Measurements from ENCODE around the gene BCL11B. TPM values are rescaled to one million over a fixed set of nuclear protein-coding genes. Genes with fewer than 3 reads are reported as not detected.

Gene BCL11B
- total and polyA plus RNA-seq, 2 donors (not counting 1 experiment from before 2014, with no cell fraction given), result 0.33 to 0.42 TPM

- Mint-ChIP-seq H3K27me3 (no peaks in the 10 kb centered on the region), H3K27ac (no peak overlapping the region), H3K9me3 (ENCODE audit: insufficient read depth) (peaks cover 2% of the 10 kb centered on the region), H3K4me1 (no peaks in the 10 kb centered on the region), H3K4me3 (no peak overlapping the region)
- H4K20me1 ChIP-seq (ENCODE audit: control insufficient read depth, insufficient read depth, low read length, poor library complexity, severe bottlenecking), result no peaks in the 10 kb centered on the region
- peaks cover 0 to 40% (median 0%) of the 10 kb centered on the region in 3 donors for H3K9me3 ChIP-seq (ENCODE audit: control extremely low read depth in 1 of 3, control insufficient read depth in 2 of 3, insufficient read depth in 1 of 3, low read length in 2 of 3)
- intact Hi-C loops (cut with micrococcal nuclease), result no loop called here
- no peak overlapping the region for H3K27ac ChIP-seq (ENCODE audit: low read length in 2 of 2)
- no peak overlapping the region for H3K4me2 ChIP-seq (replicated peaks; ENCODE audit: low read depth, low read length, poor library complexity, severe bottlenecking)
- no peak overlapping the region for H3K4me3 ChIP-seq (ENCODE audit: control extremely low read depth in 1 of 5, extremely low read depth in 1 of 5, insufficient read depth in 1 of 5, low read depth in 2 of 5, low read length in 4 of 5)
- H2AFZ ChIP-seq (ENCODE audit: insufficient read depth, low read depth, low read length, poor library complexity, severe bottlenecking), result no peak overlapping the region
- no peak for TF ChIP-seq EZH2 (IDR thresholded peaks at IDR 0.05; ENCODE audit: borderline replicate concordance, insufficient read depth, low read depth, low read length, poor library complexity, severe bottlenecking)
- no peak for TF ChIP-seq CTCF (IDR thresholded peaks at IDR 0.05)
- DNase-seq (no peak), ATAC-seq (ENCODE audit: low read depth) (no peak)
- no peaks in the 10 kb centered on the region for H3K4me1 ChIP-seq (ENCODE audit: control insufficient read depth in 2 of 2, insufficient read depth in 2 of 2, low read length in 2 of 2)
- no peaks in the 10 kb centered on the region for H3K79me2 ChIP-seq (ENCODE audit: control insufficient read depth, insufficient read depth, low read length)
- 67% methylated on average over 1 of the region's 4 CpGs for WGBS (ENCODE audit: insufficient coverage)
- ChIA-PET POLR2A (no interaction called here), CTCF (no interaction called here)
- H3K27me3 ChIP-seq (replicated peaks in 1 of 4; ENCODE audit: control extremely low read depth in 1 of 4, control insufficient read depth in 3 of 4, insufficient read depth in 4 of 4, low read length in 3 of 4), result no peaks in the 10 kb centered on the region
- H3K36me3 ChIP-seq (replicated peaks in 1 of 2; ENCODE audit: control extremely low read depth in 1 of 2, control insufficient read depth in 1 of 2, extremely low read depth in 1 of 2, insufficient read depth in 2 of 2, low read length in 1 of 2), result no peaks in the 10 kb centered on the region
- H3K9ac ChIP-seq (ENCODE audit: low read length), result no peak overlapping the region
Measured at GRCh38 chr14:99125616-99126431, 146.2 kb downstream of the BCL11B start.

- Histone ChIP-seq H3K4me1 (ENCODE audit: control insufficient read depth in 2 of 2, insufficient read depth in 2 of 2, low read length in 2 of 2) (no peaks in the 10 kb centered on the region), H3K9me3 (ENCODE audit: control extremely low read depth in 1 of 3, control insufficient read depth in 2 of 3, insufficient read depth in 1 of 3, low read length in 2 of 3) (peaks cover 0 to 40% (median 0%) of the 10 kb centered on the region in 3 donors), H3K27me3 (replicated peaks in 1 of 4; ENCODE audit: control extremely low read depth in 1 of 4, control insufficient read depth in 3 of 4, insufficient read depth in 4 of 4, low read length in 3 of 4) (no peaks in the 10 kb centered on the region), H3K27ac (ENCODE audit: low read length in 2 of 2) (no peak overlapping the region), H3K36me3 (replicated peaks in 1 of 2; ENCODE audit: control extremely low read depth in 1 of 2, control insufficient read depth in 1 of 2, extremely low read depth in 1 of 2, insufficient read depth in 2 of 2, low read length in 1 of 2) (no peaks in the 10 kb centered on the region), H3K79me2 (ENCODE audit: control insufficient read depth, insufficient read depth, low read length) (no peaks in the 10 kb centered on the region), H4K20me1 (ENCODE audit: control insufficient read depth, insufficient read depth, low read length, poor library complexity, severe bottlenecking) (no peaks in the 10 kb centered on the region), H3K4me3 (ENCODE audit: control extremely low read depth in 1 of 5, extremely low read depth in 1 of 5, insufficient read depth in 1 of 5, low read depth in 2 of 5, low read length in 4 of 5) (no peak overlapping the region), H2AFZ (ENCODE audit: insufficient read depth, low read depth, low read length, poor library complexity, severe bottlenecking) (no peak overlapping the region), H3K9ac (ENCODE audit: low read length) (no peak overlapping the region), H3K4me2 (replicated peaks; ENCODE audit: low read depth, low read length, poor library complexity, severe bottlenecking) (no peak overlapping the region)
- 92% methylated on average over 10 of the region's 10 CpGs for WGBS (ENCODE audit: insufficient coverage)
- TF ChIP-seq CTCF (IDR thresholded peaks at IDR 0.05) (no peak), EZH2 (IDR thresholded peaks at IDR 0.05; ENCODE audit: borderline replicate concordance, insufficient read depth, low read depth, low read length, poor library complexity, severe bottlenecking) (no peak)
- ChIA-PET CTCF (no interaction called here), POLR2A (no interaction called here)
- H3K4me3 Mint-ChIP-seq, result no peak overlapping the region
- no peaks in the 10 kb centered on the region for H3K4me1 Mint-ChIP-seq
- H3K9me3 Mint-ChIP-seq (ENCODE audit: insufficient read depth), result peaks cover 2% of the 10 kb centered on the region
- no peak overlapping the region for H3K27ac Mint-ChIP-seq
- H3K27me3 Mint-ChIP-seq, result no peaks in the 10 kb centered on the region
- no peak for ATAC-seq (ENCODE audit: low read depth)
- intact Hi-C loops (cut with micrococcal nuclease), result no loop called here
- no peak for DNase-seq
Measured at GRCh38 chr14:99125113-99125512, 146.9 kb downstream of the BCL11B start.
